ENCODE measurements around the gene ADH7.
"Not testable (repeated sequence)": the region's sequence is repeated elsewhere in the genome, so short reads cannot be mapped to it uniquely, and the experiment has no call there.

The ADH7 gene

DNA sequence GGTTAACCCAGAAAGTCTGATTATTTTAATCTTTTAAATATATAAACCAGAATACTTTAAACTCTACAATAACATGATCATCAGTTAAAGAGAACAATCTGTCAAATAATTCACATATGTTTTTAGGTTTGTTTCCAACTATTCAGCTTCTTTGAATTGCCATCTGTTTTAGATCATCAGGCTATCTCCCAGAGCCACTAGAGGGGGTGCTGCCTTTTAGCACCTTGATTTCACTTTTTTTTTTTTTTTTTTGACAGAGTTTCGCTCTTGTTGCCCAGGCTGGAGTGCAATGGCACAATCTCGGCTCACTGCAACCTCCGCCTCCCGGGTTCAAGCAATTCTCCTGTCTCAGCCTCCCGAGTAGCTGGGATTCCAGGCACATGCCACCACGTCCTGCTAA, 57.8 kb downstream of the ADH7 start:
- not testable (repeated sequence) for DNase-seq

DNA sequence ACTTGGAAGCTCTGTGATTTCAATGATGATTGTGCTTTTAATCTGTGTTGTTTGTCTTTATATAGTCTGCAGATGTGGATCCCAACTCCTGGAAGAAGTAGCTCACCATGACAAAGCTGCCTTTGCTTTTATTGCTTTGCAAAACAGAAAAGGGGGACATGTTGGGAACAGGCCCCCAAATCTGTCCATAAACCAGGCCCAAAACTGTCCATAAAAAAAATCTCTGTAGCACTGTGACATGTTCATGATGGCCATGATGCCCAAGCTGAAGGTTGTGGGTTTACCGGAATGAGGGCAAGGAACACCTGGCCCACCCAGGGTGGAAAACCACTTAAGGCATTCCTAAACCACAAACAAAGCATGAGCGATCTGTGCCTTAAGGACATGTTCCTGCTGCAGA, 62.7 kb downstream of the ADH7 start:
- DNase-seq = not testable (repeated sequence)

DNA sequence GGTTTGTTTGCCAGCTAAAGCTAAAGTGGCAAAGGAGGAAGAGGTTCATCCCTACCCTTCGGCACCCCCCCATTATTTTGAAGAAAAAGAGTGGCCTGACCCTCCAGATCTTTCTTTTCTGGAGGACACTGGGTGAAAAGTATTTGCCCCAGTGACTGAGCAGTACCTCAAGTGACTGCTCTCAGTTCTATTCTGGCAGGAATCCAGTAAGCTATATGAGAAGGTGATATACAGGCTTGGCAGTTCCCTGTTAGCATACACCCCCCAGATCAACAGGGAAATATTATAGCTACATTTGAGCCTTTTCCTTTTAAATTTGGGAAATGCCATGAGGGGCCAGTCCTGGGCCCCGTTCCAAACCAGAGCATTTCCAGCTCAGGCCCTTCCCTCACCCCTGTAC, 67.3 kb downstream of the ADH7 start:
- DNase-seq = not testable (repeated sequence)

DNA sequence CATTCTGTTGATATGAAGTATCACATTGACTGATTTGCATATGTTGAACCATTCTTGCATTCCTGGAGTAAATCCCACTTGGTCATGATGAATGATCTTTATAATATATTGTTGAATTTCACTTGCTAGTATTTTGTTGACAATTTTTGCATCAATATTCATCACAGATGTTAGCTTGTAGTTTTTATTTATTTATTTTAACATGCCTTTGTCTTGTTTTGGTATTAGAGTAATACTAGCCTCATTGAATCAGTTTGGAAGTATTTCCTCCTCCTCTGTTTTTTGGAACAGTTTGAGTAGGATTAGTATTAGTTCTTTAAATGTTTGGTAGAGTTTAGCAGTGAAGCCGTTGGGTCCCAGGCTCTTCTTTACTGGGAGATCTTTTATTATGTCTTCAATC, 68.7 kb downstream of the ADH7 start:
- DNase-seq = no peak

DNA sequence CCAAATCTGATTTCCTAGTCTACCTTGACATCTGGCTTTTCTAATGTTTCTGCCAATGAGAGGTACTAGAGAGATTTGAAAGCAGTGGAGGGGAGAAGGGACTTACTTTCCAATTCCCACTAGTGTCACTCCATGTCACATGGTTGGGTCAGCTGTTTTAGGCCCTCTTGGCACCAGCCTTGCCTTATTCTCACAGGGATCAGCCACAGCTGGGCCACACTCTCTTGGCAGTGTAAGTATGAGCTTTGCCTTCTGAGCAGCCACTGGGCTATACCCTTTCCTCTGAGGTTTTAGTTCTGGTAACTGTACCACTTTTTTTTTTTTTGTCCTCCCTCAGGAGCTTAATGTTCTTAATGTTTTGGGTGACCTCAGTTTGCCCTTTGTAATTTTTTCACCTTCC, 72.4 kb downstream of the ADH7 start:
- DNase-seq = no peak

All from NCI-H2081 (cell line).